Liver (tissue), 9 donors: ENCODE measurements around the gene GPBP1. TPM values are rescaled to one million over a fixed set of nuclear protein-coding genes. Genes with fewer than 3 reads are reported as not detected.

ENCODE experiments used
- DNase-seq: peaks from one replicate; pipeline ENCODE4 v3.0.0-alpha.2; 2017; ENCODE audit warnings: low spot score
- H3K27ac ChIP-seq, 2 donors: one replicate each; pipeline ENCODE4 v1.7.0; 2013; ENCODE audit warnings: inconsistent platforms in 2 of 2, low read length in 2 of 2, control low read depth in 1 of 2, low read depth in 1 of 2, mild to moderate bottlenecking in 1 of 2
- H3K27me3 ChIP-seq, 4 donors: one replicate each; pipeline versions ENCODE4 v1.6.1 to v1.7.0; 2013; ENCODE audit warnings: low read length in 3 of 4, inconsistent platforms in 1 of 4, mild to moderate bottlenecking in 1 of 4, moderate library complexity in 1 of 4; ENCODE audit not compliant: control insufficient read depth in 4 of 4, insufficient read depth in 4 of 4
- H3K36me3 ChIP-seq, 4 donors: one replicate each; pipeline versions ENCODE4 v1.6.1 to v1.7.0; 2013; ENCODE audit warnings: low read length in 3 of 4, mild to moderate bottlenecking in 3 of 4, low read depth in 1 of 4, moderate library complexity in 1 of 4; ENCODE audit not compliant: control insufficient read depth in 4 of 4, insufficient read depth in 3 of 4
- H3K4me1 ChIP-seq, 4 donors: one replicate each; pipeline versions ENCODE4 v1.6.1 to v1.7.0; 2013; ENCODE audit warnings: low read length in 3 of 4, mild to moderate bottlenecking in 3 of 4, moderate library complexity in 1 of 4; ENCODE audit not compliant: control insufficient read depth in 4 of 4, insufficient read depth in 4 of 4
- H3K4me3 ChIP-seq, 3 donors: one replicate each; pipeline versions ENCODE4 v1.6.1 to v1.7.0; 2013; ENCODE audit warnings: low read length in 3 of 3, control low read depth in 1 of 3, low read depth in 1 of 3, mild to moderate bottlenecking in 1 of 3
- H3K9ac ChIP-seq, 2 donors: one replicate each; pipeline ENCODE4 v1.7.0; 2013; ENCODE audit warnings: low read length in 2 of 2, mild to moderate bottlenecking in 2 of 2, moderate library complexity in 2 of 2, control low read depth in 1 of 2, low read depth in 1 of 2
- H3K9me3 ChIP-seq, 4 donors: one replicate each; pipeline versions ENCODE4 v1.6.1 to v1.7.0; 2013; ENCODE audit warnings: low read length in 3 of 4; ENCODE audit not compliant: control insufficient read depth in 4 of 4
- ATF3 ChIP-seq: IDR thresholded peaks from 2 replicates; pipeline ENCODE4 v1.6.1; 2016; ENCODE audit warnings: antibody characterized with exemption
- CTCF ChIP-seq: fragments of 150-350 bp; IDR thresholded peaks from 2 replicates; pipeline ENCODE4 v1.5.1; 2017; ENCODE audit warnings: improper control_type of control experiment, low read depth, low read length; ENCODE audit not compliant: missing input control
- EGR1 ChIP-seq, 2 donors: IDR thresholded peaks; 2 replicates each; pipeline ENCODE4 v1.6.1; 2016 to 2018; ENCODE audit warnings: antibody characterized with exemption in 2 of 2, low read depth in 2 of 2
- FOXA1 ChIP-seq: IDR thresholded peaks from 2 replicates; pipeline ENCODE4 v1.6.1; 2016; ENCODE audit warnings: antibody characterized with exemption
- FOXA2 ChIP-seq: IDR thresholded peaks from 2 replicates; pipeline ENCODE4 v1.6.1; 2016; ENCODE audit warnings: antibody characterized with exemption
- GABPA ChIP-seq, 2 donors: IDR thresholded peaks in 1 of 2; conservative IDR thresholded peaks in 1 of 2; 2 replicates each; pipeline ENCODE4 v1.6.1; 2016; ENCODE audit warnings: antibody characterized with exemption in 2 of 2, mild to moderate bottlenecking in 1 of 2, moderate library complexity in 1 of 2
- HNF4A ChIP-seq, 2 donors: conservative IDR thresholded peaks; 2 replicates each; pipeline ENCODE4 v1.6.1; 2016; ENCODE audit warnings: antibody characterized with exemption in 2 of 2, mild to moderate bottlenecking in 2 of 2
- HNF4G ChIP-seq: IDR thresholded peaks from 2 replicates; pipeline ENCODE4 v1.6.1; 2016; ENCODE audit warnings: antibody characterized with exemption
- JUND ChIP-seq, 2 donors: IDR thresholded peaks; 2 replicates each; pipeline ENCODE4 v1.6.1; 2016; ENCODE audit warnings: antibody characterized with exemption in 2 of 2
- MAX ChIP-seq: IDR thresholded peaks from 2 replicates; pipeline ENCODE4 v1.6.1; 2016; ENCODE audit warnings: antibody characterized with exemption
- NR2F2 ChIP-seq: IDR thresholded peaks from 2 replicates; pipeline ENCODE4 v1.6.1; 2016; ENCODE audit warnings: antibody characterized with exemption
- RAD21 ChIP-seq, 2 donors: IDR thresholded peaks; 2 replicates each; pipeline ENCODE4 v1.6.1; 2016; ENCODE audit warnings: antibody characterized with exemption in 2 of 2, mild to moderate bottlenecking in 2 of 2
- RXRA ChIP-seq, 2 donors: IDR thresholded peaks; 2 replicates each; pipeline ENCODE4 v1.6.1; 2017 to 2018; ENCODE audit warnings: antibody characterized with exemption in 2 of 2, mild to moderate bottlenecking in 1 of 2
- SP1 ChIP-seq: IDR thresholded peaks from 2 replicates; pipeline ENCODE4 v1.6.1; 2018; ENCODE audit warnings: antibody characterized with exemption, mild to moderate bottlenecking
- TAF1 ChIP-seq: conservative IDR thresholded peaks from 2 replicates; pipeline ENCODE4 v1.6.1; 2016; ENCODE audit warnings: antibody characterized with exemption, mild to moderate bottlenecking
- YY1 ChIP-seq: IDR thresholded peaks from 2 replicates; pipeline ENCODE4 v1.6.1; 2016; ENCODE audit warnings: antibody characterized with exemption, mild to moderate bottlenecking
- WGBS: extraction: QIAGEN DNeasy Blood & Tissue Kit; methylation state at CpG from one replicate; pipeline ENCODE4 v1.1.7; 2013; 5-methylcytosine and 5-hydroxymethylcytosine counted together
- polyA plus RNA-seq, 2 donors: library from polyadenylated mRNA; stranded (reverse) in 1 of 2; unstranded in 1 of 2; fragments of 200-250 nt in 1 of 2; fragments of >200 nt in 1 of 2; fragmentation: Nextera tagmentation in 1 of 2; extraction: Ambion mirVana in 1 of 2; gene quantifications; one replicate each; pipeline versions ENCODE4 v1.2.1 to v1.2.3, GENCODE V29; 2013 to 2015
- total RNA-seq, 2 donors: library from RNA; depleted of rRNA; stranded (reverse); fragments of >200 nt; gene quantifications; one replicate each; pipeline ENCODE4 v1.2.3, GENCODE V29; 2014
- TF ChIP-seq, protein P1 (sequence below): IDR thresholded peaks from 2 replicates; pipeline ENCODE4 v1.6.1; 2016; ENCODE audit warnings: antibody characterized with exemption
- donor health status: healthy.
- donor health status: healthy.
- donor health status: healthy.
- donor health status: healthy.
- donor health status: healthy.

Gene GPBP1
- total and polyA plus RNA-seq, 4 donors: 13.6 to 30.8 (median 24.6) TPM

- WGBS: 92% methylated on average over 4 of the region's 4 CpGs
These were observed 118.0 kb downstream of the GPBP1 start for GRCh38 chr5:57291894-57292293.

GRCh38 chr5:57292336-57292735 is 118.5 kb downstream of the GPBP1 start:
- TF ChIP-seq HNF4G: no peak
- no peak for TF ChIP-seq MAX
- no peak for TF ChIP-seq EGR1 (IDR thresholded peaks at IDR 0.05; ENCODE audit: low read depth in 2 of 2)
- TF ChIP-seq GABPA (IDR thresholded peaks at IDR 0.05 in 1 of 2, conservative IDR thresholded peaks at IDR 0.05 in 1 of 2): no peak
- TF ChIP-seq, protein P1, sequence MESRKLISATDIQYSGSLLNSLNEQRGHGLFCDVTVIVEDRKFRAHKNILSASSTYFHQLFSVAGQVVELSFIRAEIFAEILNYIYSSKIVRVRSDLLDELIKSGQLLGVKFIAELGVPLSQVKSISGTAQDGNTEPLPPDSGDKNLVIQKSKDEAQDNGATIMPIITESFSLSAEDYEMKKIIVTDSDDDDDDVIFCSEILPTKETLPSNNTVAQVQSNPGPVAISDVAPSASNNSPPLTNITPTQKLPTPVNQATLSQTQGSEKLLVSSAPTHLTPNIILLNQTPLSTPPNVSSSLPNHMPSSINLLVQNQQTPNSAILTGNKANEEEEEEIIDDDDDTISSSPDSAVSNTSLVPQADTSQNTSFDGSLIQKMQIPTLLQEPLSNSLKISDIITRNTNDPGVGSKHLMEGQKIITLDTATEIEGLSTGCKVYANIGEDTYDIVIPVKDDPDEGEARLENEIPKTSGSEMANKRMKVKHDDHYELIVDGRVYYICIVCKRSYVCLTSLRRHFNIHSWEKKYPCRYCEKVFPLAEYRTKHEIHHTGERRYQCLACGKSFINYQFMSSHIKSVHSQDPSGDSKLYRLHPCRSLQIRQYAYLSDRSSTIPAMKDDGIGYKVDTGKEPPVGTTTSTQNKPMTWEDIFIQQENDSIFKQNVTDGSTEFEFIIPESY: no peak
- no peak for TF ChIP-seq SP1
- TF ChIP-seq NR2F2: no peak
- TF ChIP-seq HNF4A (conservative IDR thresholded peaks at IDR 0.05): no peak
- no peak for DNase-seq
- Histone ChIP-seq H3K4me3 (no peak overlapping the region), H3K9me3 (no peaks in the 10 kb centered on the region), H3K27me3 (no peaks in the 10 kb centered on the region), H3K36me3 (no peaks in the 10 kb centered on the region), H3K9ac (no peak overlapping the region), H3K4me1 (no peaks in the 10 kb centered on the region), H3K27ac (no peak overlapping the region)
- WGBS: 90% methylated on average over 6 of the region's 6 CpGs

More at GRCh38 chr5:57291894-57292293, 118.0 kb downstream of the GPBP1 start:
- TF ChIP-seq RAD21 (IDR thresholded peaks at IDR 0.05) (no peak), GABPA (IDR thresholded peaks at IDR 0.05 in 1 of 2, conservative IDR thresholded peaks at IDR 0.05 in 1 of 2) (no peak), YY1 (no peak), FOXA1 (no peak), CTCF (no peak), RXRA (IDR thresholded peaks at IDR 0.05) (no peak), SP1 (no peak), ATF3 (no peak), NR2F2 (no peak), JUND (IDR thresholded peaks at IDR 0.05) (no peak), FOXA2 (no peak), TAF1 (no peak), HNF4G (no peak), HNF4A (conservative IDR thresholded peaks at IDR 0.05) (no peak)
- Histone ChIP-seq H3K4me1 (no peaks in the 10 kb centered on the region), H3K9me3 (no peaks in the 10 kb centered on the region), H3K4me3 (no peak overlapping the region), H3K36me3 (no peaks in the 10 kb centered on the region), H3K9ac (no peak overlapping the region), H3K27ac (no peak overlapping the region), H3K27me3 (no peaks in the 10 kb centered on the region)
- no peak for DNase-seq
